Vagina (tissue), 2 donors: Measurements from ENCODE around the gene PLA2G4C.

ENCODE experiments used
- CTCF ChIP-seq, 3 experiments: fragments of 450-650 bp in 2 of 3; fragments of 200-600 bp in 1 of 3; sonication (generic) in 1 of 3; IDR thresholded peaks; one replicate each; pipeline ENCODE4 v1.5.1; 2017 to 2019; ENCODE audit warnings: antibody characterized with exemption in 3 of 3, mild to moderate bottlenecking in 2 of 3, moderate library complexity in 2 of 3
- POLR2A ChIP-seq, 2 donors: fragments of 450-650 bp; IDR thresholded peaks; one replicate each; pipeline ENCODE4 v1.6.1; 2017; ENCODE audit warnings: antibody characterized with exemption in 2 of 2, mild to moderate bottlenecking in 2 of 2, moderate library complexity in 2 of 2
- POLR2AphosphoS5 ChIP-seq, 2 donors: sonication (generic); formaldehyde crosslinking; IDR thresholded peaks; one replicate each; pipeline ENCODE4 v1.9.0; 2017; ENCODE audit warnings: antibody characterized with exemption in 2 of 2, mild to moderate bottlenecking in 2 of 2, low read depth in 1 of 2; ENCODE audit not compliant: insufficient read depth in 1 of 2

DNA sequence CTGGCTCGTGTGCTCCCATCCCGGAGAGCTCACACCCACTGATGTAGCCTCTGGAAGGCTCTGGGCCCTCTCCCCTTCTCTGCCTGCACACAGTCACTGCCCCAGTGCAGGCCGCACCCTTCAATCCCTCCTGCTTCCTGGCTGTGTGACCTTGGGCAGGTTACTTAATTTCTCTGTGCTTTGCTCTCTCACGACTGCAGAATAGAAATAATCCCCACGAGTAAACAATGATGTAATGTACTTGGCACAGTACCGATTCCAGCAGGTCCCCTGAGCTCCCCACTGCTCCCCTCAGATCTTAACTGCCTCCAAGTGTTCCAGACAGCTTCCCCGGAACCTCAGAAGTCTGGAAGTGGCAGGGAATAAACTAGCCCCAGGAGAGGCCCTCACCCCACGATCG, 43.4 kb upstream of the PLA2G4C start:
- TF ChIP-seq POLR2AphosphoS5 (IDR thresholded peaks at IDR 0.05; ENCODE audit: insufficient read depth in 1 of 2, low read depth in 1 of 2) (no peak), CTCF (IDR thresholded peaks at IDR 0.05) (no peak), POLR2A (IDR thresholded peaks at IDR 0.05) (no peak)
